ENCODE measurements around the gene CD151.

GRCh38 chr11:839280-839623 lies 6.5 kb downstream of the CD151 start:
- TF ChIP-seq POLR2A (IDR thresholded peaks at IDR 0.05; ENCODE audit: low read length), result no peak
- no peak for TF ChIP-seq GATA1 (IDR thresholded peaks at IDR 0.05; ENCODE audit: low read depth, low read length)

Measured in erythroblast (primary cell).